C4-2B (cell line): Measurements from ENCODE around the gene RBM20.

Experiments
- ZFX ChIP-seq: fragments of 450-650 bp; IDR thresholded peaks from 2 replicates; pipeline ENCODE4 v1.6.1; 2017
- TF ChIP-seq, protein P1 (sequence below): fragments of 450-650 bp; conservative IDR thresholded peaks from 2 replicates; pipeline ENCODE4 v1.5.1; 2017; ENCODE audit warnings: mild to moderate bottlenecking

DNA sequence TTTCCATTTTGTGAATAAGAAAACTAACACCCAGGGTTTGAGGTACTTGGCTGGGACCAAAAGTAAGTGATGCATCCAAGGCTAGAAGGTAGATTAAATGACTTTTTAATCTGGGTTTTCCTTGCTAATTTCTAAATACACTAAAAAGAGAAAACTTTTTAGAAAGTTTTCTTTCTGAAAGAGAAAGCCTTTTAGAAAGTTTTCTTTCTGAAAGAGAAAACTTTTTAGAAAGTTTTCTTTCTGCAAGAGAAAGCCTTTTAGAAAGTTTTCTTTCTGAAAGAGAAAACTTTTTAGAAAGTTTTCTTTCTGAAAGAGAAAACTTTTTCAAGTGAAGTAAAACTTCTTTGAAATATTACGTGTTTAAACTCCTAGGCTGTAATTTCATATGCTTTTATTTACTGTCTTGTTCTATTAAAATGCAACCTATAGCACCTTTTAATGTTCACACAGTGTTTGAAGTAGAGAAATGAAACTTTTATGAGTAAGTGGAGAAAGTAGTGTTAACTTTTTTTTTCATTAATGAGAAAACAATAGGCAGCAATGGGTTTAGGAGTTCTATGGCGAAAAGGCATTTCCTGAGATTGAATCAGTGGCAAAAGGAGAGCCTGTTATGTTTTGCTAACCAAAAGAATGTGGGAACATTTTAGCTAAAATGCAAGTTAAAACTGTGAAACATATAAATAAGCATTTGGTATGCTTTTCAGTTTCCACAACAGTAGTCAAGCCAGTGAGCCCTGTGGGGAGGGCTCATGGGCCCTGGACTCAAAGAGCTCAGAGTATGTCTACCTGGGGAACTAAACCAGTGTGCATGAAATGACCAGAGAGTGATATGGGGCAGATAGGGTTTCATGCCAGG is 103.7 kb downstream of the RBM20 start:
- TF ChIP-seq, protein P1, sequence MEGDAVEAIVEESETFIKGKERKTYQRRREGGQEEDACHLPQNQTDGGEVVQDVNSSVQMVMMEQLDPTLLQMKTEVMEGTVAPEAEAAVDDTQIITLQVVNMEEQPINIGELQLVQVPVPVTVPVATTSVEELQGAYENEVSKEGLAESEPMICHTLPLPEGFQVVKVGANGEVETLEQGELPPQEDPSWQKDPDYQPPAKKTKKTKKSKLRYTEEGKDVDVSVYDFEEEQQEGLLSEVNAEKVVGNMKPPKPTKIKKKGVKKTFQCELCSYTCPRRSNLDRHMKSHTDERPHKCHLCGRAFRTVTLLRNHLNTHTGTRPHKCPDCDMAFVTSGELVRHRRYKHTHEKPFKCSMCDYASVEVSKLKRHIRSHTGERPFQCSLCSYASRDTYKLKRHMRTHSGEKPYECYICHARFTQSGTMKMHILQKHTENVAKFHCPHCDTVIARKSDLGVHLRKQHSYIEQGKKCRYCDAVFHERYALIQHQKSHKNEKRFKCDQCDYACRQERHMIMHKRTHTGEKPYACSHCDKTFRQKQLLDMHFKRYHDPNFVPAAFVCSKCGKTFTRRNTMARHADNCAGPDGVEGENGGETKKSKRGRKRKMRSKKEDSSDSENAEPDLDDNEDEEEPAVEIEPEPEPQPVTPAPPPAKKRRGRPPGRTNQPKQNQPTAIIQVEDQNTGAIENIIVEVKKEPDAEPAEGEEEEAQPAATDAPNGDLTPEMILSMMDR = no peak
- no peak for TF ChIP-seq ZFX
